Mucosa of descending colon (tissue), 3 donors: ENCODE results near the gene PACRG. TPM values are rescaled to one million over a fixed set of nuclear protein-coding genes. Genes with fewer than 3 reads are reported as not detected.

ENCODE experiments used
- ATAC-seq: fragments of 200-7000 bp; cut with Tn5 transposase; one replicate; pipeline ENCODE4 v1.9.1; 2020; ENCODE audit warnings: mild to moderate bottlenecking, moderate library complexity
- DNase-seq, 3 donors: peaks; one replicate each; pipeline ENCODE4 v3.0.0-alpha.2; 2020
- H3K36me3 ChIP-seq: fragments of 200-600 bp; one replicate; pipeline ENCODE4 v1.8.0; 2021; ENCODE audit warnings: low read depth, mild to moderate bottlenecking
- H3K4me1 ChIP-seq: fragments of 200-600 bp; one replicate; pipeline ENCODE4 v1.8.0; 2021; ENCODE audit warnings: low read depth, mild to moderate bottlenecking
- H3K4me3 ChIP-seq: fragments of 200-600 bp; one replicate; pipeline ENCODE4 v1.8.0; 2021; ENCODE audit warnings: mild to moderate bottlenecking
- H3K9me3 ChIP-seq: fragments of 200-600 bp; one replicate; pipeline ENCODE4 v1.8.0; 2021; ENCODE audit warnings: mild to moderate bottlenecking
- intact Hi-C, 2 donors: fragments of 100-400 bp; cut with DNase I in 1 of 2; cut with micrococcal nuclease in 1 of 2; formaldehyde crosslinking; loops; one replicate each; pipeline versions ENCODE4 v1.11.0 to v1.11.1; 2022; cut with DNase I, micrococcal nuclease
- total RNA-seq, 3 donors: library from RNA; stranded (reverse); fragmentation: NEBNext Ultra II Directional in 2 of 3; extraction: Animal tissue kit (Norgen Biotek cat#: 25700) in 2 of 3; gene quantifications; one replicate each; pipeline versions ENCODE4 v1.2.1 to v1.2.4, GENCODE V29; 2021 to 2023
- TF ChIP-seq, protein P1 (sequence below): fragments of 200-600 bp; IDR thresholded peaks from one replicate; pipeline ENCODE4 v1.8.0; 2022; ENCODE audit warnings: antibody characterized with exemption, mild to moderate bottlenecking
- donor health status: DM: no; HTN: no; CAD: no; lungs with moderate emphysema.
- donor health status: DM: no; HTN: no; CAD: no.
- donor health status: DM: no; HTN: yes; CAD: no.

PACRG gene
- total RNA-seq, 3 donors from 2014 or later: 1.1 to 1.5 (median 1.3) TPM

- H3K4me3 ChIP-seq: no peak overlapping the region
- intact Hi-C loops: no loop called here
- ATAC-seq (no peak), DNase-seq (no peak)
- TF ChIP-seq, protein P1, sequence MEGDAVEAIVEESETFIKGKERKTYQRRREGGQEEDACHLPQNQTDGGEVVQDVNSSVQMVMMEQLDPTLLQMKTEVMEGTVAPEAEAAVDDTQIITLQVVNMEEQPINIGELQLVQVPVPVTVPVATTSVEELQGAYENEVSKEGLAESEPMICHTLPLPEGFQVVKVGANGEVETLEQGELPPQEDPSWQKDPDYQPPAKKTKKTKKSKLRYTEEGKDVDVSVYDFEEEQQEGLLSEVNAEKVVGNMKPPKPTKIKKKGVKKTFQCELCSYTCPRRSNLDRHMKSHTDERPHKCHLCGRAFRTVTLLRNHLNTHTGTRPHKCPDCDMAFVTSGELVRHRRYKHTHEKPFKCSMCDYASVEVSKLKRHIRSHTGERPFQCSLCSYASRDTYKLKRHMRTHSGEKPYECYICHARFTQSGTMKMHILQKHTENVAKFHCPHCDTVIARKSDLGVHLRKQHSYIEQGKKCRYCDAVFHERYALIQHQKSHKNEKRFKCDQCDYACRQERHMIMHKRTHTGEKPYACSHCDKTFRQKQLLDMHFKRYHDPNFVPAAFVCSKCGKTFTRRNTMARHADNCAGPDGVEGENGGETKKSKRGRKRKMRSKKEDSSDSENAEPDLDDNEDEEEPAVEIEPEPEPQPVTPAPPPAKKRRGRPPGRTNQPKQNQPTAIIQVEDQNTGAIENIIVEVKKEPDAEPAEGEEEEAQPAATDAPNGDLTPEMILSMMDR: no peak
- H3K4me1 ChIP-seq: no peaks in the 10 kb centered on the region
- H3K36me3 ChIP-seq: no peaks in the 10 kb centered on the region
- H3K9me3 ChIP-seq: peaks cover 39% of the 10 kb centered on the region
Measured at GRCh38 chr6:163053667-163054344, 326.0 kb downstream of the PACRG start.

- ATAC-seq (no peak), DNase-seq (no peak)
- no peaks in the 10 kb centered on the region for H3K36me3 ChIP-seq
- intact Hi-C loops: no loop called here
- H3K4me3 ChIP-seq: no peak overlapping the region
- TF ChIP-seq, protein P1: no peak
- H3K9me3 ChIP-seq: peaks cover 39% of the 10 kb centered on the region
- H3K4me1 ChIP-seq: no peaks in the 10 kb centered on the region
Measured at GRCh38 chr6:163054641-163055040, 326.9 kb downstream of the PACRG start.

DNA sequence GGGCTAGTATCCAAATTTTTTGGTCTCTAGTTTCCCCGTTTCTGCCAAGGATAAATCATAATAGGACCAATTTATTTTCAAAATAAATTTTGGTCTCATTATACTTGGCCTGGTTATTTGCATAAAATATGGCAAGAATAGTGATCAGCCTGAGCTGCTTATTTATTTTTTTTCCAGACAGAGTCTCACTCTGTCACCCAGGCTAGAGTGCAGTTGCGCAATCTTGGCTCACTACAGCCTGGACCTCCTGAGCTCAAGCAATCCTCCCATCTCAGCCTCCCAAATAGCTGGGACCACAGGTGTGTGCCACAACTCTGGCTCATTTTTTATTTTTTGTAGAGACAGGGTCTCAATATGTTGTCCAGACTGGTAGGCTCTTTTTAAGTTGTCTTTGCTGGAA, 329.5 kb downstream of the PACRG start:
- TF ChIP-seq, protein P1: no peak
- no peak for ATAC-seq
- H3K4me3 ChIP-seq: no peak overlapping the region
- intact Hi-C loops: no loop called here
- H3K36me3 ChIP-seq: no peaks in the 10 kb centered on the region
- peaks cover 33% of the 10 kb centered on the region for H3K9me3 ChIP-seq
- no peaks in the 10 kb centered on the region for H3K4me1 ChIP-seq
- DNase-seq: no peak

- ATAC-seq (no peak), DNase-seq (no peak)
- peaks cover 10% of the 10 kb centered on the region for H3K9me3 ChIP-seq
- no peaks in the 10 kb centered on the region for H3K4me1 ChIP-seq
- intact Hi-C loops: no loop called here
- H3K4me3 ChIP-seq: no peak overlapping the region
- H3K36me3 ChIP-seq: no peaks in the 10 kb centered on the region
- TF ChIP-seq, protein P1: no peak
Measured at GRCh38 chr6:163062790-163063189, 335.0 kb downstream of the PACRG start.

- peaks cover 4% of the 10 kb centered on the region for H3K9me3 ChIP-seq
- intact Hi-C loops: no loop called here
- no peaks in the 10 kb centered on the region for H3K4me1 ChIP-seq
- H3K4me3 ChIP-seq: no peak overlapping the region
- no peaks in the 10 kb centered on the region for H3K36me3 ChIP-seq
- DNase-seq: no peak
- TF ChIP-seq, protein P1: no peak
- ATAC-seq: no peak
Measured at GRCh38 chr6:163063561-163063960, 335.8 kb downstream of the PACRG start.
